ENCODE results near the gene GLYR1. TPM values are rescaled to one million over a fixed set of nuclear protein-coding genes. Genes with fewer than 3 reads are reported as not detected.

Gene GLYR1
- total RNA-seq, 1 experiment from 2014 or later, result 23.4 TPM

DNA sequence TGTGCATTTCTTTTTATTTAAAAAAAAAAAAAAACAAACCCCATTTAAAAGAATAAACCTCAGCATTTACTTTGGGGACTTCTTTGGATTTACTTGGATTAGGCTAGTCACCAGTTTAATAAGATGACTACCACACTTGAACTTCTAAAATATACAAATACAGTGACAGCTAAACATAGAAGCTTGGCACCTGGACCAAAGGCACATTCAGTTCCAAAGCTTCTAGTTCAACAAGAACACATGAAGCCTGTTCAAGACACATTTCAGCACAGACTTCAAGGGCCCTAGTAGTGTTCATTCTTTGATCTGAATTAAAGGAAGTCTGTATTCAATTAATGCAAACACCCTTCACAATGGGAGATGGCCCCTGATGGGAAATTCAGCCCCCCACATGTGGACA is 33.0 kb downstream of the GLYR1 start:
- no peak for DNase-seq
- no peak overlapping the region for H3K27ac ChIP-seq (ENCODE audit: low read length)
- no peaks in the 10 kb centered on the region for H3K4me1 ChIP-seq (ENCODE audit: low read length)
- no peaks in the 10 kb centered on the region for H3K27me3 ChIP-seq (ENCODE audit: low read length)
- no peaks in the 10 kb centered on the region for H3K9me3 ChIP-seq (ENCODE audit: low read length)
- H3K79me2 ChIP-seq (ENCODE audit: low read length), result no peaks in the 10 kb centered on the region
- peaks cover 26% of the 10 kb centered on the region for H3K36me3 ChIP-seq (ENCODE audit: insufficient read depth, low read length)
- H3K4me2 ChIP-seq (ENCODE audit: low read depth, low read length, poor library complexity, severe bottlenecking), result no peak overlapping the region
- H4K20me1 ChIP-seq (ENCODE audit: insufficient read depth, low read depth, low read length), result no peaks in the 10 kb centered on the region
- no peak overlapping the region for H3K9ac ChIP-seq (ENCODE audit: low read length)
- no peak overlapping the region for H2AFZ ChIP-seq (ENCODE audit: low read length)
- H3K9me2 ChIP-seq (replicated peaks; ENCODE audit: insufficient read depth, low read length), result no peaks in the 10 kb centered on the region
- no peak overlapping the region for H3K4me3 ChIP-seq (ENCODE audit: low read length)

DNA sequence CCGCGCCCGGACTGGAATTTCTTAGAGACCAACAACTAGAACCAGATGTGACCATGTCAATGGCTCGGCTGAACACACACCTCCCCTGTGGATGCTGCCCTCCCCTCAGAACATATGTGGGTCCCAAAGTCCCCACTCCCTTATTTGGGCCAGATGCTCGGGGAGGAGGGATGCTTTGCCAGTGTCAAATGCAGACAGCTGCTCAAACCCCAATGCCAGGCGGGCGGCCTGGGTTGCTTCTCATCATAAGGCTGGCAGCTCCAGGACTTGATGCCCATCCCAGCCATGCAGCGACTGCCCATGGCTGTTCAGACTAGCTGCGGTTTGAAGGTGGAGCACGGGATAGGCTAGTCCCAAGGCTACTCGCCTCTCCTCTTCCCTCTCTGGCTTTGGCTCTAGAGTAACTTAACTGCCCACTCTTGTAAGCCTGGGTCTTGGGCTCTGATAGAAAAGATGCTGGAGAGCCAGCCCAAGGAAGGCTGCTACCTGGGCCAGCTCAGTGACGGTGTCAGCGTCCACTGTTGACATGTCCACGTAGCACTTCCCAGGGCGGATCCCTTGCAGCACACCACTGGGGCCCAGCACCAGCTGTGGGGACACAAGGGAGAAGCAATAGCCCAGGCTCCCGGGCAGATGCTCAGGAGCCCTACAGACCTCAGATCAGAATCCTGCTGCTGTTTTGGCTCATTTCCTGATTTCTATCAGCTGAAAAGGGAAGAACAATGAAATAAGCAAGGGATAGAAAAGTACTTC is 33.7 kb downstream of the GLYR1 start:
- no peak overlapping the region for H2AFZ ChIP-seq (ENCODE audit: low read length)
- no peaks in the 10 kb centered on the region for H3K9me3 ChIP-seq (ENCODE audit: low read length)
- no peaks in the 10 kb centered on the region for H3K79me2 ChIP-seq (ENCODE audit: low read length)
- H3K4me2 ChIP-seq (ENCODE audit: low read depth, low read length, poor library complexity, severe bottlenecking), result no peak overlapping the region
- no peak overlapping the region for H3K9ac ChIP-seq (ENCODE audit: low read length)
- H3K4me1 ChIP-seq (ENCODE audit: low read length), result no peaks in the 10 kb centered on the region
- no peaks in the 10 kb centered on the region for H3K27me3 ChIP-seq (ENCODE audit: low read length)
- no peaks in the 10 kb centered on the region for H4K20me1 ChIP-seq (ENCODE audit: insufficient read depth, low read depth, low read length)
- no peak overlapping the region for H3K4me3 ChIP-seq (ENCODE audit: low read length)
- peaks cover 26% of the 10 kb centered on the region for H3K36me3 ChIP-seq (ENCODE audit: insufficient read depth, low read length)
- no peak for DNase-seq
- no peak overlapping the region for H3K27ac ChIP-seq (ENCODE audit: low read length)
- H3K9me2 ChIP-seq (replicated peaks; ENCODE audit: insufficient read depth, low read length), result no peaks in the 10 kb centered on the region

DNA sequence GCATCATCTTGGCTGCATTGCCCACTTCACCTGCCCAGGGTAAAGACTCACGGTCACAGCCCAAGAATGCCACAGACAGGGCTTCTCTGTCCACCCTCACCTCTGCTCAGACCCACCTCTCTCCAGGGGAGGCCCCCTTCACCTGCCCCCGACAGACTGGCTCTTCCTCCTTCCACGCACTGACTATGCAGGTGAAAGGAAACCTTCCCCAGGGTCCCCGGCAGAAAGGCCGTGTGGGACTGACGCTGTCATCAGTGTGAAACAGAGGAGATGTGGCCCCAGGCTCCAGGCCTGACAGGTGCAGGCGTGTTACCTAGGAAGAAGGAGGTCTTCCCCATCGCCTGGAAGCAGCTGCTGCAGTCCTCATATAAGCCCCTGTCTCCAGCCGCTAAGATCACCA is 35.3 kb downstream of the GLYR1 start:
- Histone ChIP-seq H3K27ac (ENCODE audit: low read length) (no peak overlapping the region), H4K20me1 (ENCODE audit: insufficient read depth, low read depth, low read length) (no peaks in the 10 kb centered on the region), H3K4me2 (ENCODE audit: low read depth, low read length, poor library complexity, severe bottlenecking) (no peak overlapping the region), H3K9ac (ENCODE audit: low read length) (no peak overlapping the region), H3K4me1 (ENCODE audit: low read length) (no peaks in the 10 kb centered on the region), H3K9me3 (ENCODE audit: low read length) (no peaks in the 10 kb centered on the region), H3K36me3 (ENCODE audit: insufficient read depth, low read length) (peaks cover 29% of the 10 kb centered on the region), H3K9me2 (replicated peaks; ENCODE audit: insufficient read depth, low read length) (no peaks in the 10 kb centered on the region), H3K27me3 (ENCODE audit: low read length) (no peaks in the 10 kb centered on the region), H3K79me2 (ENCODE audit: low read length) (no peaks in the 10 kb centered on the region), H3K4me3 (ENCODE audit: low read length) (no peak overlapping the region), H2AFZ (ENCODE audit: low read length) (no peak overlapping the region)
- DNase-seq, result no peak

DNA sequence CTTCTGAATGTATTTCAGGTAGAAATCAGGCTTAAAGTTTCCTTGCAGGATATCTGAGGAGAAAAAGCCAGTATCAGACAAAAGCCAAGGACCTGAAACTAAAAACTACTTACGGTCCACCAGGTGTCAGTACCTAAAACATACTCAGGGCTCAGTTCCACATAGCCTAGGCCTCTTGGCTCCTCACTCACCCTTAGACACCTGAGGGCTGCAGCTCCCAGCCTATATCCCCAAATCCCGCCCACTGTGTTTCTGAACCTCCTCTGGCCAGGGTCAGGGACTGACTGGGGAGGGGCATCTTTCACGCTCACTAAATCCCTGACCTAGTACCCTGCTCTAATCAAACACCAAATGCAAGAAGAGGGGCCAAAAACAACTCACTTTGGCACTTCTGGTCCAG is 35.8 kb downstream of the GLYR1 start:
- no peaks in the 10 kb centered on the region for H3K79me2 ChIP-seq (ENCODE audit: low read length)
- H3K27me3 ChIP-seq (ENCODE audit: low read length), result no peaks in the 10 kb centered on the region
- DNase-seq, result no peak
- H3K9ac ChIP-seq (ENCODE audit: low read length), result no peak overlapping the region
- no peak overlapping the region for H2AFZ ChIP-seq (ENCODE audit: low read length)
- H3K4me3 ChIP-seq (ENCODE audit: low read length), result no peak overlapping the region
- no peaks in the 10 kb centered on the region for H3K9me2 ChIP-seq (replicated peaks; ENCODE audit: insufficient read depth, low read length)
- no peak overlapping the region for H3K27ac ChIP-seq (ENCODE audit: low read length)
- H3K4me1 ChIP-seq (ENCODE audit: low read length), result peaks cover 1% of the 10 kb centered on the region; the same call in 1 of the 2 replicates
- H3K9me3 ChIP-seq (ENCODE audit: low read length), result no peaks in the 10 kb centered on the region
- no peaks in the 10 kb centered on the region for H4K20me1 ChIP-seq (ENCODE audit: insufficient read depth, low read depth, low read length)
- H3K36me3 ChIP-seq (ENCODE audit: insufficient read depth, low read length), result peaks cover 29% of the 10 kb centered on the region
- H3K4me2 ChIP-seq (ENCODE audit: low read depth, low read length, poor library complexity, severe bottlenecking), result no peak overlapping the region

DNA sequence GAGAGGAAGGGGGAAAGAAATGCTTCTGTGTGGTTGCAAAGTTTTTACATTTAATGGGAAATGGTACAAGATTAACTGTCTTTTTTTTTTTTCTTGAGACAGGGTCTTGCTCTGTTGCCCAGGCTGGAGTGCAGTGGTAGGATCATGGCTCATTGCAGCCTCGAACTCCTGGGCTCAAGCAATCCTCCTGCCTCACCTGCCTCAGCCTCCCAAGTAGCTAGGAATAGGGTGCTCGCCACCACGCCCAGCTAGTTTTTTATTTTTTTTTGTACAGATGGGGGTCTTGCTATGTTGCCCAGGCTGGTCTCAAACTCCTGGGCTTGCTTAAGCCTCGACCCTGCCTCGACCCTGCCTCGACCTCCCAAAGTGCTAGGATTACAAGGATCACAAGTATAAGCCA is 40.8 kb downstream of the GLYR1 start:
- H3K27ac ChIP-seq (ENCODE audit: low read length), result no peak overlapping the region
- H3K9me2 ChIP-seq (replicated peaks; ENCODE audit: insufficient read depth, low read length), result no peaks in the 10 kb centered on the region
- H3K4me1 ChIP-seq (ENCODE audit: low read length), result peaks cover 40% of the 10 kb centered on the region
- no peak for DNase-seq
- H3K36me3 ChIP-seq (ENCODE audit: insufficient read depth, low read length), result peaks cover 11% of the 10 kb centered on the region
- no peak overlapping the region for H3K4me3 ChIP-seq (ENCODE audit: low read length)
- H2AFZ ChIP-seq (ENCODE audit: low read length), result no peak overlapping the region
- no peaks in the 10 kb centered on the region for H3K27me3 ChIP-seq (ENCODE audit: low read length)
- H3K79me2 ChIP-seq (ENCODE audit: low read length), result no peaks in the 10 kb centered on the region
- no peaks in the 10 kb centered on the region for H4K20me1 ChIP-seq (ENCODE audit: insufficient read depth, low read depth, low read length)
- no peak overlapping the region for H3K9ac ChIP-seq (ENCODE audit: low read length)
- H3K9me3 ChIP-seq (ENCODE audit: low read length), result no peaks in the 10 kb centered on the region
- H3K4me2 ChIP-seq (ENCODE audit: low read depth, low read length, poor library complexity, severe bottlenecking), result no peak overlapping the region

DNA sequence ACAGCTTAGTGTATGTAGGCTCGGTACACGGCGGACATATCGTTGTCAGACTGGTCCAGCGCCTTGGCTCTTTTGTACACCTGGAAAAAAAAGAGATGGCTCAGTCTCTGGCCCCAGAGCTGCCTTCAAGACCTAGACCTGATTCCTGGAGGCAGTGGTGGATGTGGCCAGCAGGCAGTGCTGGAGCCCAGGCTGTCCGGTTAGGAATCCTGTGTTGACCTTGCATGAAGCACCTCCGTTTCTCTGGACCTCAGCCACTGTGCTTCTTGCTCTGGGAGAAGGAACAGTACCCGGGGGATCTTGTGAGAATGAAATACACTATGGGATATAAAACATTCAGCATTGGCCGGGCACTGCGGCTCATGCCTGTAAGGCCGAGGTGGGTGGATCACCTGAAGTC is 41.9 kb downstream of the GLYR1 start:
- Histone ChIP-seq H3K4me3 (ENCODE audit: low read length) (no peak overlapping the region), H3K27ac (ENCODE audit: low read length) (peak overlapping the region; percentile 87; the same call in 1 of the 2 replicates), H3K9ac (ENCODE audit: low read length) (peak overlapping the region; percentile 17; the same call in 1 of the 2 replicates), H3K79me2 (ENCODE audit: low read length) (no peaks in the 10 kb centered on the region), H2AFZ (ENCODE audit: low read length) (no peak overlapping the region), H3K27me3 (ENCODE audit: low read length) (no peaks in the 10 kb centered on the region), H3K4me1 (ENCODE audit: low read length) (peaks cover 48% of the 10 kb centered on the region), H3K9me2 (replicated peaks; ENCODE audit: insufficient read depth, low read length) (no peaks in the 10 kb centered on the region), H3K36me3 (ENCODE audit: insufficient read depth, low read length) (peaks cover 8% of the 10 kb centered on the region), H3K9me3 (ENCODE audit: low read length) (no peaks in the 10 kb centered on the region), H4K20me1 (ENCODE audit: insufficient read depth, low read depth, low read length) (no peaks in the 10 kb centered on the region), H3K4me2 (ENCODE audit: low read depth, low read length, poor library complexity, severe bottlenecking) (peak overlapping the region; percentile 99)
- no peak for DNase-seq

DNA sequence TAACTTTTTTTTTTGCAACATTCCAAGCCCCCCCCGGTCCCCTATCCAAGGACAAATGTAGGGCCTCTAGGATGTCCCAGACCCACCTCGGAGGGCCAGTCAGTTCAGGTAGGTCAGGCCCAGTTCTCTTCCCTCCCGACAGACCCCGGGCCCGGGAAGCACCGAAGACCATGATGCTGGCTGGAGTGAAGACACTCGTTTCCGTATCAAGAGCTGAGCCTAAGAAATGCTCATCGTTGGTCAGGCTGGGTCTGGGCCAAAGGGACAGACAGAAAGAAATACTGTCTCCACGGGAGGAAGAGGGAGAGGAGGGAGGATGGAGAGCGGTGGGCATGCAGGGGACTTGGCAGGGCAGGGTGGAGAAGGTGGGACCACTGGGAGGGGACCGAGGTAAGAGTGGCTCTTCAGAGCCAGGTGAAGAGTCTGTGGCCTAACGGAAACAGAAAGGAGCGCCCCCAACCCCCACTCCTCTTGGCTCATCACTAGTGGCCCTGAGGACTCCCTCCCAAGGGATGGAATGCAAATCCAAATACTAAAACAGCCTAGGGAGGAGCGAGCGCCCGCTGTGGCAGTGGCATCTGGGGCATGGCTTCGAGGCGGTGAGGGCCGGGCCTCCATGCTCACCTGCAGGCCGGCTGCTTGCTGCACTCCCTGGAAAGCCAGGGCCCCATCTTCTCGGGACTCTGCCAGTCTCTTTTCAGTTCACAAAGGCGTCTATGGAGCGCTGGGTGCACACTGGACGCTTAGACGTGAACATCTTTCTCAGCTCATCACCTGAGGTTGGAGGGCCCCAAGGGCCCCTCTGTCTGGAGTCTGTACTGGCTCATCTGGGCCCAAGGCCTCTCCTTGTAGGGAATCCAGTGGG is 43.0 kb downstream of the GLYR1 start:
- Histone ChIP-seq H3K4me2 (ENCODE audit: low read depth, low read length, poor library complexity, severe bottlenecking) (peak overlapping the region; percentile 99), H3K4me3 (ENCODE audit: low read length) (peak overlapping the region; percentile 90; the same call in 1 of the 2 replicates), H4K20me1 (ENCODE audit: insufficient read depth, low read depth, low read length) (no peaks in the 10 kb centered on the region), H3K79me2 (ENCODE audit: low read length) (no peaks in the 10 kb centered on the region), H3K27me3 (ENCODE audit: low read length) (no peaks in the 10 kb centered on the region), H3K9me3 (ENCODE audit: low read length) (no peaks in the 10 kb centered on the region), H2AFZ (ENCODE audit: low read length) (no peak overlapping the region), H3K27ac (ENCODE audit: low read length) (peak overlapping the region; percentile 87), H3K9ac (ENCODE audit: low read length) (peak overlapping the region; percentile 80), H3K4me1 (ENCODE audit: low read length) (peaks cover 48% of the 10 kb centered on the region), H3K36me3 (ENCODE audit: insufficient read depth, low read length) (peaks cover 8% of the 10 kb centered on the region), H3K9me2 (replicated peaks; ENCODE audit: insufficient read depth, low read length) (no peaks in the 10 kb centered on the region)
- DNase-seq, result peak; percentile 93

DNA sequence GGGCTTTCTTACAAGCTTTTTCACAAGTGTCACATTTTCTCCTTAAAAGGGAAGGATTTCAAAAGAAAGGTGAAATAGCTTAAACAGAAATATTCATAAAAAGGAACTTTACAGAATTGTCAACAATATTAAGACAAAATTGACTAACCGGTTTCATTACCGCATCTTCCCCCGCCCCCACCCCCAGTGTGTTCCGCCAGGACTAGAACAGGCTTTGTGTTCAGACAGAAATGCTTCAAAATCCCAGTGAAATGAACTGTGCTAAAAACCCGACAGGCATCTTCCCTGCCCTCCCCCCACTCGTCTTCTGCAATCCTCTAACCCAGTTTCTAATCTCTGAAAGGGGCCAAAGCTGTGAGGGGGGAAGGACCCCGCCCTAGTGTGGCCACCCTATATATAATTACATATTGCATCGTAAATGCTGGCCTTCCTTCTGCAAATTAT is 43.7 kb downstream of the GLYR1 start:
- H3K9me2 ChIP-seq (replicated peaks; ENCODE audit: insufficient read depth, low read length), result no peaks in the 10 kb centered on the region
- peak overlapping the region; percentile 80 for H3K9ac ChIP-seq (ENCODE audit: low read length)
- H3K4me3 ChIP-seq (ENCODE audit: low read length), result peak overlapping the region; percentile 90
- H4K20me1 ChIP-seq (ENCODE audit: insufficient read depth, low read depth, low read length), result no peaks in the 10 kb centered on the region
- H3K79me2 ChIP-seq (ENCODE audit: low read length), result no peaks in the 10 kb centered on the region
- peak overlapping the region; percentile 82; the same call in 1 of the 2 replicates for H2AFZ ChIP-seq (ENCODE audit: low read length)
- DNase-seq, result peak; percentile 51
- H3K4me2 ChIP-seq (ENCODE audit: low read depth, low read length, poor library complexity, severe bottlenecking), result peak overlapping the region; percentile 99
- H3K27ac ChIP-seq (ENCODE audit: low read length), result peak overlapping the region; percentile 87
- peaks cover 8% of the 10 kb centered on the region for H3K36me3 ChIP-seq (ENCODE audit: insufficient read depth, low read length)
- H3K9me3 ChIP-seq (ENCODE audit: low read length), result no peaks in the 10 kb centered on the region
- peaks cover 48% of the 10 kb centered on the region for H3K4me1 ChIP-seq (ENCODE audit: low read length)
- no peaks in the 10 kb centered on the region for H3K27me3 ChIP-seq (ENCODE audit: low read length)
